Activated CD8-positive, alpha-beta T cell treated with anti-CD3 and anti-CD28 coated beads for 36 hours (primary cell): Measurements from ENCODE around the gene DOK4. TPM values are rescaled to one million over a fixed set of nuclear protein-coding genes. Genes with fewer than 3 reads are reported as not detected.

ENCODE experiments used
- ATAC-seq: fragments of 200-7000 bp; cut with Tn5 transposase; one replicate; pipeline ENCODE4 v1.10.0; 2021; ENCODE audit warnings: mild to moderate bottlenecking, moderate library complexity
- CTCF ChIA-PET: fragments of 350-600 bp; sonication (Branson Sonifier 250); formaldehyde crosslinking; loops from one replicate; lab custom pipeline; 2021; ENCODE audit warnings: antibody characterized with exemption; lab: Charles Lee
- POLR2A ChIA-PET: fragments of 350-600 bp; sonication (Branson Sonifier 250); formaldehyde crosslinking; loops from one replicate; lab custom pipeline; 2021; ENCODE audit warnings: antibody characterized with exemption; lab: Charles Lee
- DNase-seq: peaks from one replicate; pipeline ENCODE4 v3.0.0-alpha.2; 2020
- H3K27ac Mint-ChIP-seq: one replicate; pipeline ENCODE4 v1.8.0; 2021; ENCODE audit warnings: mild to moderate bottlenecking, mixed read lengths
- H3K27me3 Mint-ChIP-seq: one replicate; pipeline ENCODE4 v1.8.0; 2021; ENCODE audit warnings: mixed read lengths
- H3K36me3 Mint-ChIP-seq: one replicate; pipeline ENCODE4 v1.8.0; 2021; ENCODE audit warnings: low read depth, mixed read lengths
- H3K4me1 Mint-ChIP-seq: one replicate; pipeline ENCODE4 v1.8.0; 2021; ENCODE audit warnings: low read depth, mixed read lengths
- H3K4me3 Mint-ChIP-seq: one replicate; pipeline ENCODE4 v1.8.0; 2021; ENCODE audit warnings: mild to moderate bottlenecking, moderate library complexity, mixed read lengths
- H3K9me3 Mint-ChIP-seq: one replicate; pipeline ENCODE4 v1.8.0; 2021; ENCODE audit warnings: mixed read lengths
- CTCF ChIP-seq: fragments of 200-600 bp; IDR thresholded peaks from one replicate; pipeline ENCODE4 v1.8.0; 2022; ENCODE audit warnings: antibody characterized with exemption, mild to moderate bottlenecking
- intact Hi-C: fragments of 100-400 bp; cut with micrococcal nuclease; formaldehyde crosslinking; loops from one replicate; pipeline ENCODE4 v1.10.0; 2022
- total RNA-seq, 2 experiments: library from RNA; stranded (reverse); gene quantifications; one replicate each; pipeline ENCODE4 v1.2.3, GENCODE V29; 2021

DOK4 gene
- total RNA-seq, 2 experiments from 2014 or later, result 4.6 to 5.1 TPM

- H3K27me3 Mint-ChIP-seq, result no peaks in the 10 kb centered on the region
- ChIA-PET CTCF (no interaction called here), POLR2A (no interaction called here)
- no peak for ATAC-seq
- H3K27ac Mint-ChIP-seq, result no peak overlapping the region
- DNase-seq, result no peak
- intact Hi-C loops, result no loop called here
- no peak overlapping the region for H3K4me3 Mint-ChIP-seq
- H3K9me3 Mint-ChIP-seq, result no peaks in the 10 kb centered on the region
- H3K4me1 Mint-ChIP-seq, result peaks cover 6% of the 10 kb centered on the region
- peaks cover 43% of the 10 kb centered on the region for H3K36me3 Mint-ChIP-seq
- no peak for TF ChIP-seq CTCF
Measured at GRCh38 chr16:57427824-57428223, 58.5 kb downstream of the DOK4 start.

GRCh38 chr16:57427307-57427706, 59.0 kb downstream of the DOK4 start:
- peaks cover 38% of the 10 kb centered on the region for H3K36me3 Mint-ChIP-seq
- intact Hi-C loops, result no loop called here
- no peak for TF ChIP-seq CTCF
- H3K4me3 Mint-ChIP-seq, result no peak overlapping the region
- H3K27me3 Mint-ChIP-seq, result no peaks in the 10 kb centered on the region
- POLR2A ChIA-PET, result no interaction called here
- CTCF ChIA-PET, result interaction anchor here (1.0 to 3.0 kb wide), 4 partner anchors 8 to 126 kb away, joined by 3 to 16 read pairs (median 4); no protein-coding TSS in a partner anchor
- no peak for DNase-seq
- H3K27ac Mint-ChIP-seq, result peak overlapping the region; percentile 17
- no peak for ATAC-seq
- H3K4me1 Mint-ChIP-seq, result peaks cover 3% of the 10 kb centered on the region
- no peaks in the 10 kb centered on the region for H3K9me3 Mint-ChIP-seq

DNA sequence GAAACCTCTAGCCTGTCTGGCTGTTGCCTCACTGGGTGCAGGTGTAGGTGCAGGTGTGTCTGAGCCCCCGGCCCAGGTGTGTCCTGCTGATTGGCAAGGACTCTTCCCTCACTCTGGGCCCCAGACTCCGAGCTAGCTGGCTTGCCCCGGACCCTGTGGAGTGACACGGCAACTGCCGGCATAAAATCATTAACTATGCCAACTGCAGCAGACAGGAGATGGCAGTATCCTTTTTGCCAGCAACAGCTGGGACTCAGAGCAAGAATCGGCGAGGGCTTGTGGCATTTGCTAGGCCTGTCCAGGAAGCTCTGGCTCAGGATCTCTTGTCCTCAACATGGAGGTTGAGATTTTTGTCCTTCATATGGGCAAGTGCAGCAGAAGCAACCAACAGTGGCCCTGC, 59.9 kb downstream of the DOK4 start:
- Mint-ChIP-seq H3K4me3 (no peak overlapping the region), H3K9me3 (no peaks in the 10 kb centered on the region), H3K27me3 (no peaks in the 10 kb centered on the region), H3K36me3 (peaks cover 34% of the 10 kb centered on the region), H3K4me1 (peaks cover 6% of the 10 kb centered on the region), H3K27ac (no peak overlapping the region)
- DNase-seq (no peak), ATAC-seq (no peak)
- intact Hi-C loops, result no loop called here
- ChIA-PET CTCF (interaction anchor here (1.0 to 3.0 kb wide), 4 partner anchors 7 to 125 kb away, joined by 3 to 16 read pairs (median 4); no protein-coding TSS in a partner anchor), POLR2A (interaction anchor here (1.8 kb wide), 1 partner anchor 97 kb away, joined by 5 read pairs; no protein-coding TSS in a partner anchor)
- no peak for TF ChIP-seq CTCF

GRCh38 chr16:57424583-57424982, 61.7 kb downstream of the DOK4 start:
- TF ChIP-seq CTCF, result no peak
- Mint-ChIP-seq H3K27ac (no peak overlapping the region), H3K36me3 (peaks cover 19% of the 10 kb centered on the region), H3K27me3 (no peaks in the 10 kb centered on the region), H3K9me3 (no peaks in the 10 kb centered on the region), H3K4me1 (peaks cover 8% of the 10 kb centered on the region), H3K4me3 (no peak overlapping the region)
- no peak for DNase-seq
- ChIA-PET POLR2A (interaction anchor here (1.5 kb wide), 1 partner anchor 17 kb away, joined by 5 read pairs; no protein-coding TSS in a partner anchor), CTCF (interaction anchor here (0.5 to 3.0 kb wide), 4 partner anchors 7 to 124 kb away, joined by 3 to 16 read pairs (median 4); no protein-coding TSS in a partner anchor)
- ATAC-seq, result no peak
- intact Hi-C loops, result no loop called here

DNA sequence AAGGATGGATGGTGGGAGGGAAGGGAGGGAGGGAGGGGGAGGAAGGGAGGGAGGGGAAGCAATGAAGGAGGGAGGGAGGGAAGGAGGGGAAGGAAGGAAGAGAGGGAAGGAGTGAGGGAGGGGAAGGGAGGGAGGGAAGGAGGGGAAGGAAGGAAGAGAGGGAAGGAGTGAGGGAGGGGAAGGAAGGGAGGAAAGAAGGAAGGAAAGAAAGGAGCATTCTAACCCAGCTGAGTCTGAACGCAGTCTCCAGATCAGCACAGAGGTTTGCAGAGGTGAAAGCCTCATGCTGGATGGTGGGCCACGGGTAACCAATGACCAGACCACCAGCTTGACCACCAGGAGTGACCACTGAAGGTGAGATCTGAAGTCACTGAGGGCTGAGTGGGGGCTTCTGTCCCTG, 63.1 kb downstream of the DOK4 start:
- Mint-ChIP-seq H3K9me3 (no peaks in the 10 kb centered on the region), H3K36me3 (peaks cover 9% of the 10 kb centered on the region), H3K27ac (no peak overlapping the region), H3K4me3 (no peak overlapping the region), H3K27me3 (no peaks in the 10 kb centered on the region), H3K4me1 (peaks cover 13% of the 10 kb centered on the region)
- no peak for DNase-seq
- TF ChIP-seq CTCF, result no peak
- ATAC-seq, result no peak
- intact Hi-C loops, result no loop called here
- ChIA-PET CTCF (interaction anchor here (1.6 to 8.2 kb wide), 2 partner anchors 8 to 18 kb away, joined by 3 to 81 read pairs; no protein-coding TSS in a partner anchor), POLR2A (interaction anchor here (0.6 to 1.2 kb wide), 2 partner anchors 10 to 276 kb away, joined by 3 read pairs; no protein-coding TSS in a partner anchor)
